ENCODE data around the gene ARL15. TPM values are rescaled to one million over a fixed set of nuclear protein-coding genes. Genes with fewer than 3 reads are reported as not detected.

The ARL15 gene
- total and polyA plus RNA-seq, 2 donors (not counting 3 experiments of a cell fraction or from before 2014, with no cell fraction given) = 11.9 to 24.4 TPM

DNA sequence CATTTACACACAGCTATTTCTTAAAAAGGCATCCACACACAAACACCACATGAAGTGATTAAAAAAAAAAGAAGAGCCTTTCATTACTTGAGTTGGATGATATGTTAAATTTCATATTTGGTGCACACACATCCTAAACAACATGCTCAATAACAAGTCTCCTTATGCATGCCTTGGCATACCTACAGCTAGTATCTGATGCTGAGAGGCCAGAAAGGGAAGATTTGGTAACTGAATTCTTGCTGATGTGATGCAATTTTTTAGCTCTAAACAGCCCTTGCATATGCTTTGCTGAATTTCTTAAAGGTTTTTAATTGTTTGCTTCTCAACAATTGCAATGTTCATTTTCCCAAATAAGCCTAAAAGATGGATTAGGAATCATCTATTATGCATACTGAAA lies 338.8 kb downstream of the ARL15 start:
- POLR2A ChIA-PET = no interaction called here
- no peaks in the 10 kb centered on the region for H4K20me1 ChIP-seq (replicated peaks; ENCODE audit: control insufficient read depth, extremely low read depth, insufficient read depth, low read length)
- no peak overlapping the region for H3K9ac ChIP-seq (replicated peaks; ENCODE audit: extremely low read depth, insufficient read depth, low read length)
- dilution Hi-C loops (cut with MboI; ENCODE audit: extremely low pct_ligation_motif_present, low sequenced_read_pairs) (no loop called here), intact Hi-C loops (cut with micrococcal nuclease) (no loop called here)
- no peaks in the 10 kb centered on the region for H3K79me2 ChIP-seq (ENCODE audit: control insufficient read depth, insufficient read depth, low read length)
- H3K9me3 ChIP-seq (replicated peaks; ENCODE audit: control insufficient read depth, insufficient read depth, low read length) = no peaks in the 10 kb centered on the region
- H3K36me3 ChIP-seq (ENCODE audit: control insufficient read depth in 2 of 2, extremely low read depth in 1 of 2, insufficient read depth in 2 of 2, low read length in 2 of 2) = no peaks in the 10 kb centered on the region
- H3K9me1 ChIP-seq (replicated peaks; ENCODE audit: control insufficient read depth, extremely low read depth, insufficient read depth, low read length) = no peaks in the 10 kb centered on the region
- no peak overlapping the region for H3K4me2 ChIP-seq (ENCODE audit: insufficient read depth, low read length)
- BruUV-seq (replicated peaks) = no TSS peak
- H3K4me3 ChIP-seq (replicated peaks in 1 of 3; ENCODE audit: insufficient read depth in 1 of 3, low read depth in 1 of 3, low read length in 3 of 3) = no peak overlapping the region
- no peak for FAIRE-seq
- no peak for DNase-seq (ENCODE audit: low read depth, low spot score)
- no peak for TF ChIP-seq EZH2 (IDR thresholded peaks at IDR 0.05; ENCODE audit: borderline replicate concordance, low read depth, low read length, severe bottlenecking)
- TF ChIP-seq, protein P1, sequence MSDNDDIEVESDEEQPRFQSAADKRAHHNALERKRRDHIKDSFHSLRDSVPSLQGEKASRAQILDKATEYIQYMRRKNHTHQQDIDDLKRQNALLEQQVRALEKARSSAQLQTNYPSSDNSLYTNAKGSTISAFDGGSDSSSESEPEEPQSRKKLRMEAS (IDR thresholded peaks at IDR 0.05; ENCODE audit: insufficient read depth, insufficient read length) = no peak
- TF ChIP-seq POLR2AphosphoS5 (IDR thresholded peaks at IDR 0.05; ENCODE audit: insufficient read depth, low read depth, low read length) = no peak
- no peak for TF ChIP-seq MYC (IDR thresholded peaks at IDR 0.05; ENCODE audit: low read depth, low read length)
- H3K27me3 ChIP-seq (ENCODE audit: control insufficient read depth in 2 of 2, insufficient read depth in 2 of 2, low read length in 2 of 2) = no peaks in the 10 kb centered on the region
- H3K4me1 ChIP-seq (ENCODE audit: control insufficient read depth, extremely low read depth, insufficient read depth, low read length) = no peaks in the 10 kb centered on the region
- no peak overlapping the region for H3K27ac ChIP-seq (ENCODE audit: insufficient read depth, low read depth, low read length)
- no peak overlapping the region for H2AFZ ChIP-seq (ENCODE audit: low read depth, low read length)
- CTCF ChIA-PET = interaction anchor here (1.3 kb wide), 1 partner anchor 10 kb away, joined by 3 read pairs; no protein-coding TSS in a partner anchor

DNA sequence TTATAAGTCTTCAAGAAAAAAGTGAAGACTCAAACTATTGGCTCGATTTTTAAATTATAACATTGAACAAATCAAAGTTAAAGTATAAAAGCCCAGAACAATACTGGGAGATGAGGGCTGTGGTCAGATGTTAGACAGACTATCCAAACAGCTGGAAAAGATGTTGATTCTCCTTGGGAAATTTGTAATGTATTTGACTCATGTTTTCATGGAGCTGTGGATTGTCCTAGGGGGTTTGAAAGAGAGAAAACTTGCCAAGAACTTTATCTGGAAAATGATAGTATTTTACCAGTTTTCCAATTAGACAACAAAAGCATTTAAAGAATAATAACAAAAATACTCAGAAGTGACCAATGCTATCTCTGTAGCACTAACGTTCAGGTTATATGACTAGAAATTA lies 339.2 kb downstream of the ARL15 start:
- H2AFZ ChIP-seq (ENCODE audit: low read depth, low read length) = no peak overlapping the region
- H3K4me3 ChIP-seq (replicated peaks in 1 of 3; ENCODE audit: insufficient read depth in 1 of 3, low read depth in 1 of 3, low read length in 3 of 3) = no peak overlapping the region
- ChIA-PET CTCF (interaction anchor here (1.3 kb wide), 1 partner anchor 10 kb away, joined by 3 read pairs; no protein-coding TSS in a partner anchor), POLR2A (no interaction called here)
- no peaks in the 10 kb centered on the region for H3K4me1 ChIP-seq (ENCODE audit: control insufficient read depth, extremely low read depth, insufficient read depth, low read length)
- no peaks in the 10 kb centered on the region for H3K36me3 ChIP-seq (ENCODE audit: control insufficient read depth in 2 of 2, extremely low read depth in 1 of 2, insufficient read depth in 2 of 2, low read length in 2 of 2)
- H3K9me3 ChIP-seq (replicated peaks; ENCODE audit: control insufficient read depth, insufficient read depth, low read length) = no peaks in the 10 kb centered on the region
- dilution Hi-C loops (cut with MboI; ENCODE audit: extremely low pct_ligation_motif_present, low sequenced_read_pairs) (no loop called here), intact Hi-C loops (cut with micrococcal nuclease) (no loop called here)
- no peaks in the 10 kb centered on the region for H3K27me3 ChIP-seq (ENCODE audit: control insufficient read depth in 2 of 2, insufficient read depth in 2 of 2, low read length in 2 of 2)
- no TSS peak for BruUV-seq (replicated peaks)
- no peak overlapping the region for H3K4me2 ChIP-seq (ENCODE audit: insufficient read depth, low read length)
- TF ChIP-seq EZH2 (IDR thresholded peaks at IDR 0.05; ENCODE audit: borderline replicate concordance, low read depth, low read length, severe bottlenecking) (no peak), POLR2A (IDR thresholded peaks at IDR 0.05; ENCODE audit: low read depth, low read length) (no peak), MYC (IDR thresholded peaks at IDR 0.05; ENCODE audit: low read depth, low read length) (no peak), JUN (IDR thresholded peaks at IDR 0.05; ENCODE audit: borderline replicate concordance, insufficient read depth, insufficient read length, low read depth) (no peak), POLR2AphosphoS5 (IDR thresholded peaks at IDR 0.05; ENCODE audit: insufficient read depth, low read depth, low read length) (no peak), FOS (IDR thresholded peaks at IDR 0.05; ENCODE audit: borderline replicate concordance, insufficient read depth, low read length) (no peak), GATA2 (IDR thresholded peaks at IDR 0.05; ENCODE audit: insufficient read depth, insufficient read length, low read depth, low read length) (no peak)
- TF ChIP-seq, protein P2, sequence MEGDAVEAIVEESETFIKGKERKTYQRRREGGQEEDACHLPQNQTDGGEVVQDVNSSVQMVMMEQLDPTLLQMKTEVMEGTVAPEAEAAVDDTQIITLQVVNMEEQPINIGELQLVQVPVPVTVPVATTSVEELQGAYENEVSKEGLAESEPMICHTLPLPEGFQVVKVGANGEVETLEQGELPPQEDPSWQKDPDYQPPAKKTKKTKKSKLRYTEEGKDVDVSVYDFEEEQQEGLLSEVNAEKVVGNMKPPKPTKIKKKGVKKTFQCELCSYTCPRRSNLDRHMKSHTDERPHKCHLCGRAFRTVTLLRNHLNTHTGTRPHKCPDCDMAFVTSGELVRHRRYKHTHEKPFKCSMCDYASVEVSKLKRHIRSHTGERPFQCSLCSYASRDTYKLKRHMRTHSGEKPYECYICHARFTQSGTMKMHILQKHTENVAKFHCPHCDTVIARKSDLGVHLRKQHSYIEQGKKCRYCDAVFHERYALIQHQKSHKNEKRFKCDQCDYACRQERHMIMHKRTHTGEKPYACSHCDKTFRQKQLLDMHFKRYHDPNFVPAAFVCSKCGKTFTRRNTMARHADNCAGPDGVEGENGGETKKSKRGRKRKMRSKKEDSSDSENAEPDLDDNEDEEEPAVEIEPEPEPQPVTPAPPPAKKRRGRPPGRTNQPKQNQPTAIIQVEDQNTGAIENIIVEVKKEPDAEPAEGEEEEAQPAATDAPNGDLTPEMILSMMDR (IDR thresholded peaks at IDR 0.05; ENCODE audit: extremely low read depth in 1 of 2, insufficient read depth in 1 of 2, low read depth in 1 of 2, low read length in 2 of 2) = no peak
- TF ChIP-seq, protein P1 (IDR thresholded peaks at IDR 0.05; ENCODE audit: insufficient read depth, insufficient read length) = no peak
- no peak for DNase-seq (ENCODE audit: low read depth, low spot score)
- H4K20me1 ChIP-seq (replicated peaks; ENCODE audit: control insufficient read depth, extremely low read depth, insufficient read depth, low read length) = no peaks in the 10 kb centered on the region
- FAIRE-seq = no peak
- H3K9me1 ChIP-seq (replicated peaks; ENCODE audit: control insufficient read depth, extremely low read depth, insufficient read depth, low read length) = no peaks in the 10 kb centered on the region
- H3K79me2 ChIP-seq (ENCODE audit: control insufficient read depth, insufficient read depth, low read length) = no peaks in the 10 kb centered on the region
- H3K27ac ChIP-seq (ENCODE audit: insufficient read depth, low read depth, low read length) = no peak overlapping the region
- no peak overlapping the region for H3K9ac ChIP-seq (replicated peaks; ENCODE audit: extremely low read depth, insufficient read depth, low read length)

Measured in endothelial cell of umbilical vein (primary cell).